Measurements from ENCODE around the gene ANKRD13C. TPM values are rescaled to one million over a fixed set of nuclear protein-coding genes. Genes with fewer than 3 reads are reported as not detected.
A peak's percentile ranks its signal among the peaks of the same experiment; 100 is the strongest.

ANKRD13C gene
- total and polyA plus RNA-seq, 7 experiments from 2014 or later, result 13.2 to 31.4 (median 25.9) TPM

DNA sequence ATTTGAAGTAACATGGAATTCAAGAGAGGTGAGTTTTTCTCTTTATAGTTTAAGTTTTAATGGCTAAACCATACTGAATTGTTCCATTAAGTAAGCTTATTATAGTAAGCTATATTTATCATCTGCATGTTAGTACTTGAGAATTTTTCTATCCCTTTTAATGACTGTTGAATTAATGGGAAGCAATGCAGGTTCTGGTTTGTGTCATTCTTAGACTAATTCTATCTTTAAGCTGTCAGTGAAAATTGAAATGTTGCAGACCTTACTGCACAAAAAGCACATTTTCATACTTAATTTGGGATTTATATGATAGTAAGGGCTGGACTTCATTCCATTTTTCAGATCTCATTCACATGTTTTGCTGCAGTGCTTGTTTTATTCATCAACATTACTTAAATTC lies 107.4 kb downstream of the ANKRD13C start:
- Histone ChIP-seq H3K9me3 (ENCODE audit: control insufficient read depth in 2 of 3, low read length in 3 of 3) (no peaks in the 10 kb centered on the region), H3K4me1 (ENCODE audit: control insufficient read depth in 2 of 2, insufficient read depth in 2 of 2, low read length in 2 of 2) (no peaks in the 10 kb centered on the region), H3K4me3 (ENCODE audit: low read length) (no peak overlapping the region), H3K36me3 (ENCODE audit: control insufficient read depth in 2 of 3, insufficient read depth in 3 of 3, low read length in 3 of 3) (peaks cover 41 to 92% (median 64%) of the 10 kb centered on the region in 3 experiments), H3K27ac (ENCODE audit: low read depth, low read length) (no peak overlapping the region), H3K27me3 (ENCODE audit: control insufficient read depth in 2 of 2, insufficient read depth in 2 of 2, low read length in 2 of 2) (no peaks in the 10 kb centered on the region)
- peaks cover 0 to 1% (median 0%) of the 10 kb centered on the region in 11 donors for H3K9me3 Mint-ChIP-seq
- H3K36me3 Mint-ChIP-seq, result peaks cover 26 to 62% (median 41%) of the 10 kb centered on the region in 5 donors
- ChIA-PET CTCF (no interaction called here), POLR2A (no interaction called here)
- intact Hi-C loops (cut with micrococcal nuclease), result loop anchor here (5.0 to 10.0 kb wide), 2 partner anchors 35 to 238 kb away; no protein-coding TSS in a partner anchor
- H3K4me1 Mint-ChIP-seq, result peaks cover 0 to 40% (median 13%) of the 10 kb centered on the region in 7 donors
- no peaks in the 10 kb centered on the region for H3K27me3 Mint-ChIP-seq
- no peak overlapping the region for H3K4me3 Mint-ChIP-seq
- DNase-seq, result no peak
- H3K27ac Mint-ChIP-seq, result peak overlapping the region in 6 of 9 donors; percentile 17 to 57 (median 23)
- no peak for ATAC-seq

DNA sequence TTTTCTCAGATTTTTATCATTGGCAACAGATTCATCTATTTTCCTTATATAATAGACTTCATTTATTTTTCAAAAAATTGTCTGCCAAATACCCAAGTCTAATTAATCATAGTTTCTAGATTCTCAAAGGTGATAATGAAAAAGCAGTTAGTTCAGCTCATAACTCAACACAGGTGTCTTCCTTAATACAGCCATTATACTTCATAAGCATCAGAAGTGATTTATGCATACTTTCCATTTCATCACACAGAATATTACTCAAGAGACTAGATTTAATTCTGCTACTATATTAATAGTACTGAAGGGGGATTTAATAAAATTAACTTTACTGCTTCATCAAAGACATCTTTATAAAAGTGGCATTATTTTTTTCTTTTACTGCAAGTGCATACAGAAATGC lies 114.6 kb downstream of the ANKRD13C start:
- peaks cover 6 to 48% (median 35%) of the 10 kb centered on the region in 5 donors for H3K36me3 Mint-ChIP-seq
- H3K27me3 Mint-ChIP-seq, result no peaks in the 10 kb centered on the region
- DNase-seq (no peak), ATAC-seq (no peak)
- no peak overlapping the region for H3K4me3 Mint-ChIP-seq
- CTCF ChIA-PET, result no interaction called here
- intact Hi-C loops (cut with micrococcal nuclease), result loop anchor here in 1 of 2 donors (10.0 kb wide), 1 partner anchor 245 kb away; no protein-coding TSS in a partner anchor
- H3K27ac ChIP-seq (ENCODE audit: low read depth, low read length), result no peak overlapping the region
- no peaks in the 10 kb centered on the region for H3K4me1 ChIP-seq (ENCODE audit: control insufficient read depth in 2 of 2, insufficient read depth in 2 of 2, low read length in 2 of 2)
- H3K9me3 ChIP-seq (ENCODE audit: control insufficient read depth in 2 of 3, low read length in 3 of 3), result no peaks in the 10 kb centered on the region
- peaks cover 0 to 12% (median 8%) of the 10 kb centered on the region in 7 donors for H3K4me1 Mint-ChIP-seq
- POLR2A ChIA-PET, result no interaction called here
- H3K4me3 ChIP-seq (ENCODE audit: low read length), result no peak overlapping the region
- no peak overlapping the region for H3K27ac Mint-ChIP-seq
- H3K27me3 ChIP-seq (ENCODE audit: control insufficient read depth in 2 of 2, insufficient read depth in 2 of 2, low read length in 2 of 2), result no peaks in the 10 kb centered on the region
- H3K36me3 ChIP-seq (ENCODE audit: control insufficient read depth in 2 of 3, insufficient read depth in 3 of 3, low read length in 3 of 3), result peaks cover 53 to 95% (median 59%) of the 10 kb centered on the region in 3 experiments
- peaks cover 0 to 1% (median 0%) of the 10 kb centered on the region in 11 donors for H3K9me3 Mint-ChIP-seq

- H3K9me3 Mint-ChIP-seq, result no peaks in the 10 kb centered on the region
- H3K27ac Mint-ChIP-seq, result peak overlapping the region in 2 of 9 donors; percentile 22 to 32
- CTCF ChIA-PET, result no interaction called here
- H3K27ac ChIP-seq (ENCODE audit: low read depth, low read length), result no peak overlapping the region
- H3K36me3 ChIP-seq (ENCODE audit: control insufficient read depth in 2 of 3, insufficient read depth in 3 of 3, low read length in 3 of 3), result peaks cover 20 to 85% (median 52%) of the 10 kb centered on the region in 3 experiments
- H3K4me1 ChIP-seq (ENCODE audit: control insufficient read depth in 2 of 2, insufficient read depth in 2 of 2, low read length in 2 of 2), result no peaks in the 10 kb centered on the region
- no peak overlapping the region for H3K4me3 ChIP-seq (ENCODE audit: low read length)
- no peaks in the 10 kb centered on the region for H3K27me3 ChIP-seq (ENCODE audit: control insufficient read depth in 2 of 2, insufficient read depth in 2 of 2, low read length in 2 of 2)
- intact Hi-C loops (cut with micrococcal nuclease), result no loop called here
- H3K36me3 Mint-ChIP-seq, result peaks cover 6 to 52% (median 28%) of the 10 kb centered on the region in 5 donors
- POLR2A ChIA-PET, result interaction anchor here (1.6 kb wide), 1 partner anchor 14 kb away, joined by 5 read pairs; the partner anchor contains the start of gene SRSF11
- no peak overlapping the region for H3K4me3 Mint-ChIP-seq
- H3K27me3 Mint-ChIP-seq, result no peaks in the 10 kb centered on the region
- DNase-seq, result no peak
- no peaks in the 10 kb centered on the region for H3K9me3 ChIP-seq (ENCODE audit: control insufficient read depth in 2 of 3, low read length in 3 of 3)
- peaks cover 6 to 23% (median 17%) of the 10 kb centered on the region in 7 donors for H3K4me1 Mint-ChIP-seq
- ATAC-seq, result no peak
Observed at GRCh38 chr1:70234733-70235132, 119.8 kb downstream of the ANKRD13C start.

DNA sequence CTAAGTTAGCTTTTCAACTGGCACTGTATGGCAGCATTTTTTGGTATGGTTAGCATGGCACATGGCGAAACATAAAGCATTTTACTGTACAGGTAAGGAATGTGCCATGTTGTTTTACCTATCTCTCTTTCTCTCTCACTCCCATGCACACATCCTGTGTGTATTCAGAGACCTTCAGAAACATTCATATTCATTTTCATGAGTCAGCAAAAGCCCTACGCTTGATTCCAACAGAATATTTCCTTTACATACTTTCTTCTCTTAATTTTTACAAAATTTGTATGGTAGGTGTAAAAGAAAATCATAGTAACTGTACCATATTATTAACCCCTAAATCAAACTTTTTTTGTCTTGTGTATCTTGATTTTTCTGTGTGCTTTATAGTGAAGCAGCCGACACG lies 123.0 kb downstream of the ANKRD13C start:
- no peak overlapping the region for H3K27ac ChIP-seq (ENCODE audit: low read depth, low read length)
- ATAC-seq (no peak), DNase-seq (no peak)
- peak overlapping the region in 1 of 9 donors; percentile 68 for H3K27ac Mint-ChIP-seq
- ChIA-PET POLR2A (interaction anchor here (1.0 kb wide), 1 partner anchor 11 kb away, joined by 4 read pairs; the partner anchor contains the start of gene SRSF11), CTCF (no interaction called here)
- H3K27me3 ChIP-seq (ENCODE audit: control insufficient read depth in 2 of 2, insufficient read depth in 2 of 2, low read length in 2 of 2), result no peaks in the 10 kb centered on the region
- H3K4me1 Mint-ChIP-seq, result peaks cover 20 to 45% (median 29%) of the 10 kb centered on the region in 7 donors
- peaks cover 12 to 13% of the 10 kb centered on the region in 2 donors for H3K4me1 ChIP-seq (ENCODE audit: control insufficient read depth in 2 of 2, insufficient read depth in 2 of 2, low read length in 2 of 2)
- peaks cover 8 to 59% (median 51%) of the 10 kb centered on the region in 3 experiments for H3K36me3 ChIP-seq (ENCODE audit: control insufficient read depth in 2 of 3, insufficient read depth in 3 of 3, low read length in 3 of 3)
- no peak overlapping the region for H3K4me3 ChIP-seq (ENCODE audit: low read length)
- H3K9me3 ChIP-seq (ENCODE audit: control insufficient read depth in 2 of 3, low read length in 3 of 3), result no peaks in the 10 kb centered on the region
- H3K27me3 Mint-ChIP-seq, result no peaks in the 10 kb centered on the region
- no peaks in the 10 kb centered on the region for H3K9me3 Mint-ChIP-seq
- intact Hi-C loops (cut with micrococcal nuclease), result no loop called here
- H3K36me3 Mint-ChIP-seq, result peaks cover 6 to 49% (median 23%) of the 10 kb centered on the region in 5 donors
- H3K4me3 Mint-ChIP-seq, result no peak overlapping the region

- H3K27ac Mint-ChIP-seq, result peak overlapping the region in 1 of 9 donors; percentile 2
- ATAC-seq (no peak), DNase-seq (no peak)
- Histone ChIP-seq H3K4me1 (ENCODE audit: control insufficient read depth in 2 of 2, insufficient read depth in 2 of 2, low read length in 2 of 2) (peaks cover 13 to 25% of the 10 kb centered on the region in 2 donors), H3K36me3 (ENCODE audit: control insufficient read depth in 2 of 3, insufficient read depth in 3 of 3, low read length in 3 of 3) (peaks cover 4 to 40% (median 40%) of the 10 kb centered on the region in 3 experiments), H3K9me3 (ENCODE audit: control insufficient read depth in 2 of 3, low read length in 3 of 3) (no peaks in the 10 kb centered on the region), H3K27me3 (ENCODE audit: control insufficient read depth in 2 of 2, insufficient read depth in 2 of 2, low read length in 2 of 2) (no peaks in the 10 kb centered on the region), H3K4me3 (ENCODE audit: low read length) (no peak overlapping the region), H3K27ac (ENCODE audit: low read depth, low read length) (no peak overlapping the region)
- no peaks in the 10 kb centered on the region for H3K27me3 Mint-ChIP-seq
- peaks cover 3 to 36% (median 18%) of the 10 kb centered on the region in 5 donors for H3K36me3 Mint-ChIP-seq
- peaks cover 28 to 63% (median 44%) of the 10 kb centered on the region in 7 donors for H3K4me1 Mint-ChIP-seq
- no peaks in the 10 kb centered on the region for H3K9me3 Mint-ChIP-seq
- ChIA-PET POLR2A (interaction anchor here (1.4 kb wide), 1 partner anchor 23 kb away, joined by 4 read pairs; the partner anchor contains the start of gene LRRC40), CTCF (no interaction called here)
- H3K4me3 Mint-ChIP-seq, result peak overlapping the region in 1 of 10 donors; percentile 22
- intact Hi-C loops (cut with micrococcal nuclease), result loop anchor here (2.0 to 5.0 kb wide), 2 partner anchors 16 to 36 kb away; no protein-coding TSS in a partner anchor
Observed at GRCh38 chr1:70228670-70229069, 125.9 kb downstream of the ANKRD13C start.

- Histone ChIP-seq H3K27ac (ENCODE audit: low read depth, low read length) (no peak overlapping the region), H3K4me1 (ENCODE audit: control insufficient read depth in 2 of 2, insufficient read depth in 2 of 2, low read length in 2 of 2) (peaks cover 22 to 38% of the 10 kb centered on the region in 2 donors), H3K36me3 (ENCODE audit: control insufficient read depth in 2 of 3, insufficient read depth in 3 of 3, low read length in 3 of 3) (peaks cover 4 to 31% (median 28%) of the 10 kb centered on the region in 3 experiments), H3K9me3 (ENCODE audit: control insufficient read depth in 2 of 3, low read length in 3 of 3) (no peaks in the 10 kb centered on the region), H3K27me3 (ENCODE audit: control insufficient read depth in 2 of 2, insufficient read depth in 2 of 2, low read length in 2 of 2) (no peaks in the 10 kb centered on the region), H3K4me3 (ENCODE audit: low read length) (no peak overlapping the region)
- Mint-ChIP-seq H3K27me3 (no peaks in the 10 kb centered on the region), H3K9me3 (no peaks in the 10 kb centered on the region), H3K4me3 (peak overlapping the region in 8 of 10 donors; percentile 1 to 63 (median 39)), H3K4me1 (peaks cover 37 to 73% (median 56%) of the 10 kb centered on the region in 7 donors), H3K27ac (peak overlapping the region in 6 of 9 donors; percentile 33 to 81 (median 46)), H3K36me3 (peaks cover 0 to 37% (median 23%) of the 10 kb centered on the region in 5 donors)
- ATAC-seq (peak; percentile 66), DNase-seq (no peak)
- intact Hi-C loops (cut with micrococcal nuclease), result loop anchor here in 1 of 2 donors (5.0 kb wide), 1 partner anchor 35 kb away; no protein-coding TSS in a partner anchor
- ChIA-PET POLR2A (no interaction called here), CTCF (no interaction called here)
Observed at GRCh38 chr1:70227439-70227838, 127.1 kb downstream of the ANKRD13C start.
